H1 (cell line): ENCODE data around the gene ING1. TPM values are rescaled to one million over a fixed set of nuclear protein-coding genes. Genes with fewer than 3 reads are reported as not detected.

Experiments used
- CHD1 ChIP-seq: IDR thresholded peaks from 2 replicates; pipeline ENCODE4 v1.6.1; 2012; ENCODE audit warnings: low read depth, low read length, improper control_type of control experiment
- TCF12 ChIP-seq: IDR thresholded peaks from 2 replicates; pipeline ENCODE4 v1.6.1; 2011; ENCODE audit warnings: low read depth, mild to moderate bottlenecking, low read length
- ZNF274 ChIP-seq: IDR thresholded peaks from 2 replicates; pipeline ENCODE4 v1.7.0; 2012; ENCODE audit warnings: low read length, borderline replicate concordance; ENCODE audit errors: extremely low read depth
- polyA plus RNA-seq, 7 experiments: library from polyadenylated mRNA; depleted of rRNA in 3 of 7; stranded (reverse) in 5 of 7; unstranded in 2 of 7; fragments of >200 nt in 5 of 7; fragments of 200-250 nt in 2 of 7; gene quantifications; 1 replicate in 5 of 7; 2 replicates in 1 of 7; 4 replicates in 1 of 7; pipeline versions ENCODE4 v1.2.1 to v1.2.3, GENCODE V29; 2011 to 2013; ENCODE audit warnings: missing spikeins in 2 of 7, mixed read lengths in 2 of 7
- total RNA-seq: library from RNA; stranded (reverse); fragmentation: NEBNext Ultra II Directional; extraction: Animal tissue kit (Norgen Biotek cat#: 25700); gene quantifications from 2 replicates; pipeline ENCODE4 v1.2.1, GENCODE V29; 2021

The ING1 gene
- total and polyA plus RNA-seq, 2 of the 8 experiments (the other 6 are each of a cell fraction or from before 2014, with no cell fraction given): 22.3 to 26.6 TPM

- no peak for TF ChIP-seq ZNF274
- TF ChIP-seq CHD1: no peak
- no peak for TF ChIP-seq TCF12
Measured at GRCh38 chr13:110696776-110697175, 16.7 kb upstream of the ING1 start (continued).
